Testis (tissue), 3 donors: Measurements from ENCODE around the gene STAC3. TPM values are rescaled to one million over a fixed set of nuclear protein-coding genes. Genes with fewer than 3 reads are reported as not detected.

Source experiments
- DNase-seq: peaks from one replicate; pipeline ENCODE4 v3.0.0-alpha.2; 2019
- H3K27ac ChIP-seq, 2 donors: fragments of 200-600 bp; sonication (generic); one replicate each; pipeline ENCODE4 v1.5.1; 2019
- H3K27me3 ChIP-seq: fragments of 200-600 bp; sonication (generic); one replicate; pipeline ENCODE4 v1.5.1; 2019
- H3K36me3 ChIP-seq: fragments of 200-600 bp; sonication (generic); one replicate; pipeline ENCODE4 v1.5.1; 2017; ENCODE audit warnings: low read depth; ENCODE audit errors: missing control alignments
- H3K4me1 ChIP-seq: fragments of 200-600 bp; sonication (generic); one replicate; pipeline ENCODE4 v1.5.1; 2019
- H3K4me3 ChIP-seq, 2 donors: fragments of 200-600 bp; sonication (generic); one replicate each; pipeline ENCODE4 v1.5.1; 2017 to 2019
- H3K9me3 ChIP-seq: fragments of 200-600 bp; sonication (generic); one replicate; pipeline ENCODE4 v1.5.1; 2017
- CTCF ChIP-seq, 3 experiments: fragments of 450-650 bp in 2 of 3; fragments of 200-600 bp in 1 of 3; sonication (generic) in 1 of 3; IDR thresholded peaks; one replicate each; pipeline ENCODE4 v1.5.1; 2016 to 2019; ENCODE audit warnings: antibody characterized with exemption in 3 of 3, mild to moderate bottlenecking in 2 of 3, moderate library complexity in 1 of 3
- POLR2A ChIP-seq: fragments of 450-650 bp; IDR thresholded peaks from one replicate; pipeline ENCODE4 v1.6.1; 2017; ENCODE audit warnings: antibody characterized with exemption, mild to moderate bottlenecking, moderate library complexity
- WGBS, 2 donors: methylation state at CpG; one replicate each; pipeline ENCODE4 v1.1.5; 2018; 5-methylcytosine and 5-hydroxymethylcytosine counted together
- intact Hi-C: fragments of 100-400 bp; cut with DNase I; formaldehyde crosslinking; loops from one replicate; pipeline ENCODE4 v1.15.1; 2023; ENCODE audit warnings: low total_unique reads
- polyA plus RNA-seq: library from polyadenylated mRNA; stranded (reverse); fragments of 350-450 nt; fragmentation: Illumina TruSeq; extraction: RNeasy Lipid Tissue Mini Kit (QIAGEN cat#74804); gene quantifications from one replicate; pipeline ENCODE4 v1.2.3, GENCODE V29; 2014; ENCODE audit warnings: low read depth, low replicate concordance; ENCODE audit not compliant: insufficient read depth
- total RNA-seq, 2 donors: library from RNA; depleted of rRNA; stranded (reverse); fragments of >200 nt; gene quantifications; one replicate each; pipeline ENCODE4 v1.2.3, GENCODE V29; 2016

STAC3 gene
- total and polyA plus RNA-seq, 3 donors from 2014 or later = 5.0 to 23.4 (median 12.0) TPM

- WGBS, 2 donors = 53 to 62% methylated on average over 6 of the region's 6 CpGs
- Histone ChIP-seq H3K36me3 (no peaks in the 10 kb centered on the region), H3K27ac (no peak overlapping the region), H3K27me3 (no peaks in the 10 kb centered on the region), H3K9me3 (no peaks in the 10 kb centered on the region), H3K4me1 (peaks cover 23% of the 10 kb centered on the region), H3K4me3 (no peak overlapping the region)
- intact Hi-C loops = no loop called here
- TF ChIP-seq POLR2A = no peak
- TF ChIP-seq CTCF (IDR thresholded peaks at IDR 0.05) = no peak
- no peak for DNase-seq
These were observed 6.7 kb downstream of the STAC3 start for GRCh38 chr12:57244312-57244696.

GRCh38 chr12:57243521-57244311 lies 7.3 kb downstream of the STAC3 start:
- Histone ChIP-seq H3K4me1 (peaks cover 25% of the 10 kb centered on the region), H3K4me3 (peak overlapping the region; percentile 31 to 40), H3K36me3 (no peaks in the 10 kb centered on the region), H3K27ac (no peak overlapping the region), H3K9me3 (no peaks in the 10 kb centered on the region), H3K27me3 (no peaks in the 10 kb centered on the region)
- DNase-seq = peak; percentile 76
- 12 to 16% methylated on average over 34 to 41 of the region's 41 CpGs for WGBS, 2 donors
- intact Hi-C loops = no loop called here
- TF ChIP-seq CTCF (IDR thresholded peaks at IDR 0.05) (peak; percentile 54 to 62 (median 59)), POLR2A (no peak)

GRCh38 chr12:57242691-57243454 lies 8.1 kb downstream of the STAC3 start:
- Histone ChIP-seq H3K4me1 (peaks cover 33% of the 10 kb centered on the region), H3K27ac (no peak overlapping the region), H3K36me3 (no peaks in the 10 kb centered on the region), H3K27me3 (no peaks in the 10 kb centered on the region), H3K4me3 (peak overlapping the region; percentile 31 to 40), H3K9me3 (no peaks in the 10 kb centered on the region)
- peak; percentile 65 for DNase-seq
- intact Hi-C loops = no loop called here
- 4 to 8% methylated on average over 15 to 41 of the region's 45 CpGs for WGBS, 2 donors
- TF ChIP-seq POLR2A (no peak), CTCF (IDR thresholded peaks at IDR 0.05) (peak; percentile 18 to 53 (median 51))

GRCh38 chr12:57242329-57242690 lies 8.7 kb downstream of the STAC3 start:
- H3K36me3 ChIP-seq = no peaks in the 10 kb centered on the region
- no peaks in the 10 kb centered on the region for H3K27me3 ChIP-seq
- DNase-seq = no peak
- H3K27ac ChIP-seq = no peak overlapping the region
- no peaks in the 10 kb centered on the region for H3K9me3 ChIP-seq
- peaks cover 34% of the 10 kb centered on the region for H3K4me1 ChIP-seq
- peak overlapping the region in 1 of 2 donors; percentile 31 for H3K4me3 ChIP-seq
- intact Hi-C loops = no loop called here
- WGBS, 2 donors = 5 to 6% methylated on average over 4 to 18 of the region's 18 CpGs
- TF ChIP-seq POLR2A = no peak
- no peak for TF ChIP-seq CTCF (IDR thresholded peaks at IDR 0.05)
